Brain microvascular endothelial cell (primary cell): Measurements from ENCODE around the gene EIF3K.
"Not testable (repeated sequence)": the region's sequence is repeated elsewhere in the genome, so short reads cannot be mapped to it uniquely, and the experiment has no call there.

ENCODE experiments used
- DNase-seq: peaks from one replicate; pipeline ENCODE4 v3.0.0-alpha.2; 2020
- H3K27ac ChIP-seq: fragments of 250-450 bp; sonication (Bioruptor Pico); 2 replicates; pipeline ENCODE4 v1.5.1; 2020; ENCODE audit warnings: mild to moderate bottlenecking, moderate library complexity
- H3K27me3 ChIP-seq: fragments of 250-450 bp; sonication (Bioruptor Pico); replicated peaks from 2 replicates; pipeline ENCODE4 v1.5.1; 2020; ENCODE audit warnings: mild to moderate bottlenecking
- H3K36me3 ChIP-seq: fragments of 250-450 bp; sonication (Bioruptor Pico); replicated peaks from 2 replicates; pipeline ENCODE4 v1.5.1; 2020; ENCODE audit warnings: mild to moderate bottlenecking
- H3K4me3 ChIP-seq: 2 replicates; pipeline ENCODE4 v1.5.1; 2011; ENCODE audit warnings: low read depth, mild to moderate bottlenecking, control low read depth, low read length, moderate library complexity
- CTCF ChIP-seq: IDR thresholded peaks from 2 replicates; pipeline ENCODE4 v1.5.1; 2011; ENCODE audit warnings: low read depth, mild to moderate bottlenecking, moderate library complexity, low read length, control low read depth, inconsistent platforms; ENCODE audit errors: missing control alignments
- in situ Hi-C: cut with HindIII; loops from 2 replicates; pipeline ENCODE4 v1.10.0; 2017; ENCODE audit warnings: low sequenced_read_pairs, low pct_ligation_motif_present

The EIF3K gene

GRCh38 chr19:38596057-38596981 lies 22.7 kb upstream of the EIF3K start:
- Histone ChIP-seq H3K27ac (no peak overlapping the region), H3K27me3 (no peaks in the 10 kb centered on the region), H3K36me3 (no peaks in the 10 kb centered on the region), H3K4me3 (no peak overlapping the region)
- no peak for TF ChIP-seq CTCF
- DNase-seq = no peak
- in situ Hi-C loops = no loop called here

DNA sequence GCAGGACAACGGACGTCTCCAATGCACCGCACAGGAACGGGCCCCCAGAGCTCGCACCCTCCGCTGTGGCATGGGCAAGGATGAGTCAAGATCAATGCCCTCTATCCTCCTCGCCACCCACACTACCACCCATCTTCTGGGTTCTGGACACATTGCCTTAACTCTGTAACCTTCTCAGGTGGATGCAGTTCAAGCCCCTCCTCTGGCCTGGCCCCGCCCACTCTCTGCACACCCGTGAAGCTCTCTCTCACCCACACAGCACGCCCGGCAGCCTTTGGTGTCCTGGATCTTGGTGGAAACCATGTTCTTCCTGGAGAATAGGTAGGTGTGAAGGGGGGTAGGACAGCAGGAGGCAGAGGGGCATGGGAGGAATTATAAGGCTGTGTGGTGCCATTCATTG lies 21.9 kb upstream of the EIF3K start:
- Histone ChIP-seq H3K4me3 (no peak overlapping the region), H3K27me3 (no peaks in the 10 kb centered on the region), H3K36me3 (no peaks in the 10 kb centered on the region), H3K27ac (no peak overlapping the region)
- no peak for TF ChIP-seq CTCF
- in situ Hi-C loops = no loop called here
- DNase-seq = no peak

- no peak for TF ChIP-seq CTCF
- DNase-seq = no peak
- Histone ChIP-seq H3K36me3 (no peaks in the 10 kb centered on the region), H3K4me3 (no peak overlapping the region), H3K27ac (no peak overlapping the region), H3K27me3 (no peaks in the 10 kb centered on the region)
- in situ Hi-C loops = no loop called here
These were observed 19.3 kb upstream of the EIF3K start for GRCh38 chr19:38599722-38600121.

DNA sequence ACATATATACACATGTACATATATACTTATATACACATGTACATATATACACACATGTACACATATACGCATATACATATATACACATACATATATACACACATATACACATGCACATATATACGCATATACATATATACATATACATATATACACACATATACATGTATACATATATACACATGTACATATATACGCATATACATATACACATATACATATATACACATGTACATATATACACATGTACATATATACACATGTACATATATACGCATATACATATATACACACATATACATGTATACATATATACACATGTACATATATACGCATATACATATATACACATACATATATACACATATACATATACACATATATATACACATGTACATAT lies 16.1 kb upstream of the EIF3K start:
- in situ Hi-C loops, H3K36me3 ChIP-seq: not testable (repeated sequence)

DNA sequence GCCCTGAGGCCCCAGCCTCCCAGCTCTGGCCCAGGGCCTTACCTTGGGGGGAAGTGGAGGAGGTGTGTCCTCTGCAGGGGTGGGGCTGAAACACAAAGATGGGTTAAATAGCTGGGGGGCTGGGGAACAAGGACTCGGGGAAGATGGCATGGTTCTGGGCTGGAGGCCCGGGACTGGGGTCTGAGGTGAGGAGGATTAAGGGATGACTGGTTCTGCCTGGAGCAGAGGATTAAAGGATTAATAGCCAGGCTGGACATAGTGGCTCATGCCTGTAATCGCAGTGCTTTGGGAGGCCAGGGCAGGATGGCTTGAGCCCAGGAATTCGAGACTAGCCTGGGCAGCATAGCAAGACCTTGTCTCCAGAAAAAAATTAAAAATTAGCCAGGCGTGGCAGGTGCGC lies 12.9 kb upstream of the EIF3K start:
- in situ Hi-C loops = no loop called here
- no peak overlapping the region for H3K27ac ChIP-seq
- DNase-seq = no peak
- no peak overlapping the region for H3K4me3 ChIP-seq
- H3K36me3 ChIP-seq = no peaks in the 10 kb centered on the region
- H3K27me3 ChIP-seq = no peaks in the 10 kb centered on the region
- no peak for TF ChIP-seq CTCF

More for the DNA sequence above, 16.1 kb upstream of the EIF3K start:
- DNase-seq, H3K4me3 ChIP-seq, H3K27ac ChIP-seq, H3K27me3 ChIP-seq: not testable (repeated sequence)

DNA sequence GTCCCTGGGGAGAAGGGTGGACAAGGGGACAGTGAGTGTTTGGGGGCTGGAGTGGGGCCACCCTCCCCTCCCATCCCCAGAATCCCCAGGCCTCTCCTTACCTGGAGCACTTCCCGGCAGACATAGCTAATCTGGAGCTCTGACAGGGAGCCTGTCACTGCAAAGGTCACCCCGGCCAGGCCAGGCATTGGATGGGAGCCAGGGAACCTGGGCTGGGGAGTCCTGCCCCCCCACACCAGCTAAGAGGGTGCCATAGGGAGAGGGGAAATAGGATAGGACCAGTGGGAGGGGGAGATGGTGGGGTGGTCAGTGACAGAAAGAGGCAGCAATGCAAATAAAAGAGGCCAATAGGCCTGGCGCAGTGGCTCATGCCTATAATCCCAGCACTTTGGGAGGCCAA lies 4.7 kb upstream of the EIF3K start:
- Histone ChIP-seq H3K4me3 (no peak overlapping the region), H3K27ac (no peak overlapping the region), H3K27me3 (no peaks in the 10 kb centered on the region), H3K36me3 (no peaks in the 10 kb centered on the region)
- DNase-seq = no peak
- TF ChIP-seq CTCF = no peak
- in situ Hi-C loops = no loop called here
